ENCODE measurements around the gene ACVR1C. TPM values are rescaled to one million over a fixed set of nuclear protein-coding genes. Genes with fewer than 3 reads are reported as not detected.

Gene ACVR1C
- total RNA-seq, 1 experiment from 2014 or later: 1.2 TPM

- TF ChIP-seq PRDM15 (CRISPR knock-in tag; IDR thresholded peaks at IDR 0.05): no peak
- no peak for TF ChIP-seq ZNF232 (CRISPR knock-in tag; IDR thresholded peaks at IDR 0.05)
- no peak for TF ChIP-seq ZNF396 (CRISPR knock-in tag; IDR thresholded peaks at IDR 0.05; ENCODE audit: borderline replicate concordance)
- TF ChIP-seq ZNF317 (CRISPR knock-in tag; IDR thresholded peaks at IDR 0.05; ENCODE audit: borderline replicate concordance, low read depth): no peak
Observed at GRCh38 chr2:157480182-157480961, 148.3 kb downstream of the ACVR1C start (continued).

- Mint-ChIP-seq H3K36me3 (no peaks in the 10 kb centered on the region), H3K4me3 (no peak overlapping the region), H3K27ac (no peak overlapping the region), H3K9me3 (0 out of 2 replicates have a peak, but pooled peaks cover 3% of the 10 kb centered on the region), H3K4me1 (no peaks in the 10 kb centered on the region), H3K27me3 (ENCODE audit: low read depth) (peaks cover 12% of the 10 kb centered on the region)
- TF ChIP-seq ZMAT4 (CRISPR knock-in tag; IDR thresholded peaks at IDR 0.05) (no peak), CDX4 (CRISPR knock-in tag; IDR thresholded peaks at IDR 0.05; ENCODE audit: borderline replicate concordance) (no peak), ZNF219 (CRISPR knock-in tag; IDR thresholded peaks at IDR 0.05; ENCODE audit: borderline replicate concordance) (no peak), ZNF396 (CRISPR knock-in tag; IDR thresholded peaks at IDR 0.05; ENCODE audit: borderline replicate concordance) (no peak), FOXP4 (CRISPR knock-in tag; IDR thresholded peaks at IDR 0.05) (no peak), ESRRA (CRISPR knock-in tag; IDR thresholded peaks at IDR 0.05; ENCODE audit: borderline replicate concordance) (no peak), MXD4 (CRISPR knock-in tag; IDR thresholded peaks at IDR 0.05; ENCODE audit: borderline replicate concordance) (no peak), GTF2I (CRISPR knock-in tag; conservative IDR thresholded peaks at IDR 0.05) (no peak)
- ChIA-PET CTCF (interaction anchor here (1.1 kb wide), 1 partner anchor 177 kb away, joined by 6 read pairs; no protein-coding TSS in a partner anchor), POLR2A (no interaction called here)
- DNase-seq (ENCODE audit: low spot score) (no peak), ATAC-seq (no peak)
Observed at GRCh38 chr2:157479081-157480027, 149.3 kb downstream of the ACVR1C start.

GRCh38 chr2:157477919-157478318 is 150.7 kb downstream of the ACVR1C start:
- ChIA-PET POLR2A (no interaction called here), CTCF (no interaction called here)
- no peak overlapping the region for H3K27ac Mint-ChIP-seq
- no peak for DNase-seq (ENCODE audit: low spot score)
- no peak for ATAC-seq
- H3K9me3 Mint-ChIP-seq: 0 out of 2 replicates have a peak, but pooled peaks cover 3% of the 10 kb centered on the region
- H3K4me3 Mint-ChIP-seq: no peak overlapping the region
- H3K27me3 Mint-ChIP-seq (ENCODE audit: low read depth): peaks cover 12% of the 10 kb centered on the region
- H3K4me1 Mint-ChIP-seq: no peaks in the 10 kb centered on the region
- no peaks in the 10 kb centered on the region for H3K36me3 Mint-ChIP-seq
- no peak for TF ChIP-seq AR (CRISPR knock-in tag; IDR thresholded peaks at IDR 0.05)
- no peak for TF ChIP-seq MYBL2 (CRISPR knock-in tag; IDR thresholded peaks at IDR 0.05)
- TF ChIP-seq CREM (CRISPR knock-in tag; IDR thresholded peaks at IDR 0.05): no peak
- TF ChIP-seq ESRRA (CRISPR knock-in tag; IDR thresholded peaks at IDR 0.05; ENCODE audit: borderline replicate concordance): no peak
- TF ChIP-seq NFYB (CRISPR knock-in tag; conservative IDR thresholded peaks at IDR 0.05; ENCODE audit: low read depth): no peak
- no peak for TF ChIP-seq JUN (CRISPR knock-in tag; IDR thresholded peaks at IDR 0.05)
- no peak for TF ChIP-seq ZNF416 (CRISPR knock-in tag; IDR thresholded peaks at IDR 0.05)
- no peak for TF ChIP-seq E2F4 (CRISPR knock-in tag; IDR thresholded peaks at IDR 0.05; ENCODE audit: borderline replicate concordance, low read depth)
- TF ChIP-seq ZNF263 (CRISPR knock-in tag; IDR thresholded peaks at IDR 0.05; ENCODE audit: low read depth): no peak
